HCT116 (cell line): ENCODE data around the gene SBK2. TPM values are rescaled to one million over a fixed set of nuclear protein-coding genes. Genes with fewer than 3 reads are reported as not detected.

Experiments
- ATAC-seq: fragments of 200-7000 bp; cut with Tn5 transposase; 2 replicates; pipeline ENCODE4 v1.9.1; 2020; ENCODE audit warnings: mild to moderate bottlenecking, moderate library complexity
- BruUV-seq: library from RNA; stranded (reverse); fragments of 400-500 nt; replicated peaks from 2 replicates; lab custom pipeline; 2021; lab: Mats Ljungman, UMichigan
- CTCF ChIA-PET: fragments of 300-600 bp; sonication (Branson Sonifier 250); formaldehyde crosslinking; loops from one replicate; lab custom pipeline; 2021; ENCODE audit warnings: antibody characterized with exemption; lab: Charles Lee
- POLR2A ChIA-PET: fragments of 300-600, 350-600 bp; sonication (Branson Sonifier 250); formaldehyde crosslinking; loops from one replicate; lab custom pipeline; 2021; ENCODE audit warnings: antibody characterized with exemption; lab: Charles Lee
- RAD21 ChIA-PET, 2 experiments: fragments of 300-600 bp; sonication (Branson Sonifier 250); formaldehyde crosslinking; loops; one replicate each; lab custom pipeline; 2023; ENCODE audit warnings: low total read pairs in 2 of 2; ENCODE audit not compliant: uncharacterized antibody in 2 of 2, unreplicated experiment in 2 of 2, low non-redundant PET in 1 of 2; lab: Charles Lee
- DNase-seq: peaks from one replicate; pipeline ENCODE4 v3.0.0-alpha.2; 2010; ENCODE audit warnings: low read depth, low spot score
- H2AFZ ChIP-seq: fragments of 200-600 bp; shearing (Covaris generic), sonication (generic); 2 replicates; pipeline ENCODE4 v1.6.1; 2017; ENCODE audit warnings: low read depth, mixed run types, mixed read lengths, antibody characterized with exemption, low read length; ENCODE audit not compliant: poor library complexity, severe bottlenecking
- H3K27ac ChIP-seq: 2 replicates; pipeline ENCODE4 v1.5.1; 2012; ENCODE audit warnings: low read depth, low read length
- H3K27me3 ChIP-seq: fragments of 200-600 bp; sonication (generic); 2 replicates; pipeline ENCODE4 v1.6.1; 2016; ENCODE audit warnings: mixed run types, low read length, mixed read lengths; ENCODE audit not compliant: insufficient read depth
- H3K36me3 ChIP-seq, 2 experiments: fragments of 200-500 bp in 1 of 2; fragments of 200-600 bp in 1 of 2; sonication (Bioruptor generic) in 1 of 2; sonication (generic) in 1 of 2; 2 replicates each; pipeline versions ENCODE4 v1.5.1 to v1.6.1; 2014 to 2016; ENCODE audit warnings: low read length in 2 of 2, inconsistent platforms in 1 of 2, mixed read lengths in 1 of 2, mixed run types in 1 of 2; ENCODE audit not compliant: insufficient read depth in 2 of 2, control insufficient read depth in 1 of 2
- H3K4me1 ChIP-seq, 2 experiments: fragments of 200-600 bp in 1 of 2; sonication (generic) in 1 of 2; 2 replicates each; pipeline versions ENCODE4 v1.5.1 to v1.6.1; 2012 to 2017; ENCODE audit warnings: low read length in 2 of 2, inconsistent platforms in 1 of 2, mild to moderate bottlenecking in 1 of 2, mixed read lengths in 1 of 2, mixed run types in 1 of 2, moderate library complexity in 1 of 2; ENCODE audit not compliant: insufficient read depth in 2 of 2, control insufficient read depth in 1 of 2
- H3K4me2 ChIP-seq: fragments of 200-600 bp; sonication (generic); 2 replicates; pipeline ENCODE4 v1.6.1; 2017; ENCODE audit warnings: mixed run types, low read length, mixed read lengths
- H3K4me3 ChIP-seq, 2 experiments: fragments of 200-600 bp in 1 of 2; sonication (generic) in 1 of 2; replicated peaks in 1 of 2; 2 replicates each; pipeline ENCODE4 v1.5.1; 2011 to 2016; ENCODE audit warnings: low read length in 2 of 2, control low read depth in 1 of 2, low read depth in 1 of 2, mild to moderate bottlenecking in 1 of 2, mixed read lengths in 1 of 2, mixed run types in 1 of 2
- H3K79me2 ChIP-seq: fragments of 200-600 bp; sonication (generic); 2 replicates; pipeline ENCODE4 v1.6.1; 2017; ENCODE audit warnings: mild to moderate bottlenecking, mixed run types, low read length, moderate library complexity, mixed read lengths; ENCODE audit not compliant: insufficient read depth
- H3K9ac ChIP-seq: fragments of 200-600 bp; sonication (generic); 2 replicates; pipeline ENCODE4 v1.6.1; 2016; ENCODE audit warnings: low read length, mixed read lengths
- H3K9me2 ChIP-seq: fragments of 200-600 bp; sonication (generic), shearing (Covaris generic); 2 replicates; pipeline ENCODE4 v1.6.1; 2017; ENCODE audit warnings: mixed run types, mild to moderate bottlenecking, moderate library complexity; ENCODE audit not compliant: insufficient read depth
- H3K9me3 ChIP-seq, 2 experiments: fragments of 200-500 bp in 1 of 2; fragments of 200-600 bp in 1 of 2; sonication (Bioruptor generic) in 1 of 2; sonication (generic) in 1 of 2; 2 replicates each; pipeline ENCODE4 v1.6.1; 2014 to 2017; ENCODE audit warnings: low read length in 2 of 2, mixed read lengths in 2 of 2, inconsistent platforms in 1 of 2, low read depth in 1 of 2, mild to moderate bottlenecking in 1 of 2, mixed run types in 1 of 2, moderate library complexity in 1 of 2; ENCODE audit not compliant: control insufficient read depth in 1 of 2, insufficient read depth in 1 of 2
- H4K20me1 ChIP-seq: fragments of 200-600 bp; sonication (generic), shearing (Covaris generic); 2 replicates; pipeline ENCODE4 v1.6.1; 2017; ENCODE audit warnings: mixed run types, mild to moderate bottlenecking, moderate library complexity; ENCODE audit not compliant: insufficient read depth
- CBX3 ChIP-seq: IDR thresholded peaks from 2 replicates; pipeline ENCODE4 v1.6.1; 2012; ENCODE audit warnings: low read depth
- CEBPB ChIP-seq: IDR thresholded peaks from 2 replicates; pipeline ENCODE4 v1.6.1; 2012; ENCODE audit warnings: low read depth
- EZH2 ChIP-seq: fragments of 200-600 bp; sonication (generic); IDR thresholded peaks from 2 replicates; pipeline ENCODE4 v1.6.1; 2017; ENCODE audit warnings: antibody characterized with exemption, mixed run types
- POLR2AphosphoS5 ChIP-seq: IDR thresholded peaks from 2 replicates; pipeline ENCODE4 v1.6.1; 2011; ENCODE audit warnings: mild to moderate bottlenecking, low read depth, low read length, moderate library complexity
- RAD21 ChIP-seq: IDR thresholded peaks from 2 replicates; pipeline ENCODE4 v1.6.1; 2012; ENCODE audit warnings: low read depth, mild to moderate bottlenecking
- SP1 ChIP-seq: IDR thresholded peaks from 2 replicates; pipeline ENCODE4 v1.6.1; 2012; ENCODE audit warnings: low read depth
- SRF ChIP-seq: IDR thresholded peaks from 2 replicates; pipeline ENCODE4 v1.6.1; 2012; ENCODE audit warnings: low read depth
- TCF7L2 ChIP-seq: IDR thresholded peaks from 2 replicates; pipeline ENCODE4 v1.7.0; 2011; ENCODE audit warnings: borderline replicate concordance, inconsistent platforms; ENCODE audit not compliant: insufficient read depth, insufficient read length; ENCODE audit errors: extremely low read depth
- ZFX ChIP-seq: fragments of 450-650 bp; IDR thresholded peaks from 2 replicates; pipeline ENCODE4 v1.6.1; 2017
- intact Hi-C: fragments of 100-400 bp; cut with micrococcal nuclease; formaldehyde crosslinking; loops from 2 replicates; pipeline ENCODE4 v1.10.0; 2022
- total RNA-seq: library from RNA; stranded (reverse); gene quantifications from one replicate; pipeline ENCODE4 v1.2.1, GENCODE V29; 2021; ENCODE audit not compliant: unreplicated experiment
- TF ChIP-seq, protein P1 (sequence below): IDR thresholded peaks from 2 replicates; pipeline ENCODE4 v1.6.1; 2011; ENCODE audit warnings: mild to moderate bottlenecking, low read length, moderate library complexity; ENCODE audit not compliant: insufficient replicate concordance; ENCODE audit errors: extremely low read depth

Gene SBK2
- total RNA-seq, 1 experiment from 2014 or later, result 0.30 TPM

DNA sequence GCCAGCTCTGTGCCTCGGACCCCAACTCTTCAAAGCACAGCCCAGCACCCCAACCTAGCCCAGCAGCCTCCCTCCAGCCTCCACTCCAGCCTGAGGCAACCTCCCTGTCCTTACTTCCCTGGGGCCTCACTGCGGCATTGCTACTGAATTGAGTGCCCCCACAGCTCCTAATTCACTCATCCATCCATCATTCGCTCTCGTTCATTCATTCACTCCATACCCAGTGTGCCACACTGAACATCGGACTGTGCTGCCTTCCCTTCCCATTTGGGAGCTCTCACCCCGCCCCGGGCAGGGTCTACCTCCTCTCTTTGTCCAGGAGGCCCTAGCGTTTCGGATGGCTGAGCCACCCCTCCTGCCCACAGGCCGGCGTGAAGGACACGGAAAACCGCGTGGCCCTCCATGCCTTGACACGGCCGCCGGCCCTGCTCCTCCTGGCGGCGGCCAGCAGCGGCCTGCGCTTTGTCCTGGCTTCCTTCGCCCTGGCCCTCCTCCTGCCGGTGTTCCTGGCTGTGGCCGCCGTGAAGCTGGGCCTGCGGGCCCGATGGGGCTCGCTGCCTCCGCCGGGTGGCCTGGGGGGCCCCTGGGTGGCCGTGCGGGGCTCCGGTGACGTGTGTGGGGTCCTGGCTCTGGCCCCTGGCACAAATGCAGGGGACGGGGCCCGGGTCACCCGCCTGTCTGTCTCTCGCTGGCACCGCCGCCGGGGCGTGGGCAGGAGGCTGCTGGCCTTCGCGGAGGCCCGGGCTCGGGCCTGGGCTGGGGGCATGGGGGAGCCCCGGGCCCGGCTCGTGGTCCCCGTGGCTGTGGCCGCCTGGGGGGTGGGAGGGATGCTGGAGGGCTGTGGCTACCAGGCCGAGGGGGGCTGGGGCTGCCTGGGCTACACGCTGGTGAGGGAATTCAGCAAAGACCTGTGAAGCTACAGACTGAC lies 50.6 kb downstream of the SBK2 start:
- peak overlapping the region; percentile 79 to 80 for H3K4me3 ChIP-seq
- no peaks in the 10 kb centered on the region for H4K20me1 ChIP-seq
- H3K79me2 ChIP-seq, result peaks cover 7% of the 10 kb centered on the region; the same call in 1 of the 2 replicates
- H3K4me2 ChIP-seq, result peak overlapping the region; percentile 97
- CTCF ChIA-PET, result interaction anchor here (1.4 kb wide), 1 partner anchor 17 kb away, joined by 4 read pairs; no protein-coding TSS in a partner anchor
- H3K36me3 ChIP-seq, result no peaks in the 10 kb centered on the region
- H3K4me1 ChIP-seq, result peaks cover 10 to 34% of the 10 kb centered on the region in 2 experiments; a peak in 3 of 4 replicates
- no peaks in the 10 kb centered on the region for H3K9me2 ChIP-seq
- RAD21 ChIA-PET, result no interaction called here
- H3K9me3 ChIP-seq, result no peaks in the 10 kb centered on the region
- POLR2A ChIA-PET, result no interaction called here
- ATAC-seq (no peak), DNase-seq (no peak)
- H3K27me3 ChIP-seq, result no peaks in the 10 kb centered on the region
- peak overlapping the region; percentile 85; the same call in 1 of the 2 replicates for H3K27ac ChIP-seq
- intact Hi-C loops, result no loop called here
- no peak overlapping the region for H2AFZ ChIP-seq
- no peak for TF ChIP-seq ZFX
- no peak for TF ChIP-seq SP1
- no peak for TF ChIP-seq CBX3
- TF ChIP-seq RAD21, result no peak
- TF ChIP-seq TCF7L2, result no peak
- no peak for TF ChIP-seq POLR2AphosphoS5
- no peak for TF ChIP-seq SRF
- TF ChIP-seq CEBPB, result no peak
- TF ChIP-seq, all 23 proteins: peak for 0
- peak overlapping the region; percentile 97 for H3K9ac ChIP-seq
- BruUV-seq, result no TSS peak

DNA sequence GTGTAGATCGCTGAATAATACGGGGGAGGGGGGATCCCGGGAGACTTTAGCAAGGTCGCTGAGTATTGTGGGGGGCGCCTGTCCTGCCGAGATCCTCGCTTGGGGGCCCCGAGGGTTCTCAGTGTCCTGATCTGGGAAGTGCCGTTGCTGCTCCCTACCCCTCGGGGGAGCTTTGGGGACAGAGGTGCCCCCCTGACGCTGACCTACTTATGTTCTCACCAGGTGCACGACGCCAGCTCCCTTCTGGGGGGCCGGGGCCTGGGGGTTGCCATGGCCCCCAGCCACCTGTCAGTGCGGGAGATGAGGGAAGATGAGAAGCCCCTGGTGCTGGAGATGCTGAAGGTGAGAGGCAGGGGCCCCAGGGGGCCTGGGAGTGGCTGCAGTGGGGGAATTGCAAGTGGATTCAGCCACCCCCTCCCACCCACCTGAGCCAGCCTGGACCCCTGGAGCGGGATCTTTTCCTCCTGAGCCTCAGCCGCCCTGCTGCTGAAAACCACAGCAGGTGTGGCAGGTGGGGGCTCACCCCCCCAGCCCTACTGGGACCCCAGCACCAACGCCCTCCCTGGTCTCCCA lies 51.4 kb downstream of the SBK2 start:
- H2AFZ ChIP-seq, result no peak overlapping the region
- peak overlapping the region; percentile 85 for H3K27ac ChIP-seq
- intact Hi-C loops, result no loop called here

More for the DNA sequence above, 51.4 kb downstream of the SBK2 start:
- peak overlapping the region; percentile 79 to 80 for H3K4me3 ChIP-seq
- DNase-seq (no peak), ATAC-seq (peak; percentile 16)
- H3K4me2 ChIP-seq, result peak overlapping the region; percentile 97
- peaks cover 10 to 34% of the 10 kb centered on the region in 2 experiments; a peak in 3 of 4 replicates for H3K4me1 ChIP-seq
- peaks cover 7% of the 10 kb centered on the region; the same call in 1 of the 2 replicates for H3K79me2 ChIP-seq
- H4K20me1 ChIP-seq, result no peaks in the 10 kb centered on the region
- H3K27me3 ChIP-seq, result no peaks in the 10 kb centered on the region
- POLR2A ChIA-PET, result interaction anchor here (0.7 to 1.2 kb wide), 2 partner anchors 8 to 9 kb away, joined by 4 to 8 read pairs; partner anchors contain the start of gene ZNF628
- H3K36me3 ChIP-seq, result no peaks in the 10 kb centered on the region
- CTCF ChIA-PET, result interaction anchor here (0.9 kb wide), 1 partner anchor 19 kb away, joined by 4 read pairs; no protein-coding TSS in a partner anchor
- H3K9me3 ChIP-seq, result no peaks in the 10 kb centered on the region
- H3K9ac ChIP-seq, result peak overlapping the region; percentile 97
- RAD21 ChIA-PET, result no interaction called here
- TF ChIP-seq, protein P1, sequence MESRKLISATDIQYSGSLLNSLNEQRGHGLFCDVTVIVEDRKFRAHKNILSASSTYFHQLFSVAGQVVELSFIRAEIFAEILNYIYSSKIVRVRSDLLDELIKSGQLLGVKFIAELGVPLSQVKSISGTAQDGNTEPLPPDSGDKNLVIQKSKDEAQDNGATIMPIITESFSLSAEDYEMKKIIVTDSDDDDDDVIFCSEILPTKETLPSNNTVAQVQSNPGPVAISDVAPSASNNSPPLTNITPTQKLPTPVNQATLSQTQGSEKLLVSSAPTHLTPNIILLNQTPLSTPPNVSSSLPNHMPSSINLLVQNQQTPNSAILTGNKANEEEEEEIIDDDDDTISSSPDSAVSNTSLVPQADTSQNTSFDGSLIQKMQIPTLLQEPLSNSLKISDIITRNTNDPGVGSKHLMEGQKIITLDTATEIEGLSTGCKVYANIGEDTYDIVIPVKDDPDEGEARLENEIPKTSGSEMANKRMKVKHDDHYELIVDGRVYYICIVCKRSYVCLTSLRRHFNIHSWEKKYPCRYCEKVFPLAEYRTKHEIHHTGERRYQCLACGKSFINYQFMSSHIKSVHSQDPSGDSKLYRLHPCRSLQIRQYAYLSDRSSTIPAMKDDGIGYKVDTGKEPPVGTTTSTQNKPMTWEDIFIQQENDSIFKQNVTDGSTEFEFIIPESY, result no peak
- TF ChIP-seq EZH2 (no peak), RAD21 (no peak)
- BruUV-seq, result TSS peak; percentile 76
- H3K9me2 ChIP-seq, result no peaks in the 10 kb centered on the region
